Cardiac atrium fibroblast (primary cell): Measurements from ENCODE around the gene ANKDD1A. TPM values are rescaled to one million over a fixed set of nuclear protein-coding genes. Genes with fewer than 3 reads are reported as not detected.

Experiments
- total RNA-seq: library from RNA; depleted of rRNA; stranded (reverse); fragments of >200 nt; gene quantifications from 2 replicates; pipeline ENCODE4 v1.2.3, GENCODE V29; 2015

The ANKDD1A gene
- total RNA-seq, result 2.3 and 5.4 TPM in 2 replicates

DNA sequence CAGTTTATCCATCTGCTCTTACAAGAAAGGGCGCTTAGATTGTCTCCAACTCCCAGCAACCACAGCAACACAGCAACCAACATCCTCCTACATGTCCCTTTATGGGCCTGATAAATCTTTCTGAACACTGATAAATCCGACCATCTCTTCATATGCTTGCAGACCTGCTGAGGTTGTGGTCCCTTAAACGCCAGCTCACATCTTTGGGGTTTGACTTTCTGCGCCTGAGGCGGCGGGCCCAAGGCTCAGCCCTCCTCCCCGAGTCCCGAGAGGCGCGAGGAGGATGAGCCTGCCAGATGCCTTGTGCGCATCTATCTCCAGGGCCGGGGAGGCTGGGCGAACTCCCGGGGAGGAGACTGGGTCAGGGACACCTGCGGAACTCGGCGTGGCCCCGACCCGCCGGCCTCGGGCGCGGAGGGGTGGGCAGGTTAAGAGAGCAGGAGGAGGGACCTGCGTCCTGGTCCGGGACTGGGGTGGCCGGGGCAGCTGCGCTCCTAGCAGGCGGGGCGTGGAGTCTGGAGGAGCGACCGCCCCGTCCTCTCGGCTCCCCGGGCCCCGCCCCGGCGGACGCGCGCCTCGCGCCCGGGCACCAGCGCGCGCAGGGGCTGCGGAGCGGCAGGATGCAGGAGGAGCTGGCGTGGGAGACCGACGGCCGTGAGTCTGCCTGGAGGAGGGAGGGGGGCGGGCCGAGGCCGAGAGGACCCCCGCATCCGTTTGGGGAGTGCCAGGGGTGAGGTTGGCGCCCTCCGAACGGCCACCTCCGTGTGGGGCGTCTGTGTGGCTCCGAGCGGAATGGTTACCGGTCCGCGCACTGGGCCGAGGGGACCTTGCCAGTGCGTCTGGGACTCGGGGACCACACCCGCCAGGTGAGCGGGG is at the start of gene ANKDD1A:
ANKDD1A (plus strand) TSS at position 592 of the 876 bp plus-strand sequence; CDS start at position 621, 29 bp downstream.

DNA sequence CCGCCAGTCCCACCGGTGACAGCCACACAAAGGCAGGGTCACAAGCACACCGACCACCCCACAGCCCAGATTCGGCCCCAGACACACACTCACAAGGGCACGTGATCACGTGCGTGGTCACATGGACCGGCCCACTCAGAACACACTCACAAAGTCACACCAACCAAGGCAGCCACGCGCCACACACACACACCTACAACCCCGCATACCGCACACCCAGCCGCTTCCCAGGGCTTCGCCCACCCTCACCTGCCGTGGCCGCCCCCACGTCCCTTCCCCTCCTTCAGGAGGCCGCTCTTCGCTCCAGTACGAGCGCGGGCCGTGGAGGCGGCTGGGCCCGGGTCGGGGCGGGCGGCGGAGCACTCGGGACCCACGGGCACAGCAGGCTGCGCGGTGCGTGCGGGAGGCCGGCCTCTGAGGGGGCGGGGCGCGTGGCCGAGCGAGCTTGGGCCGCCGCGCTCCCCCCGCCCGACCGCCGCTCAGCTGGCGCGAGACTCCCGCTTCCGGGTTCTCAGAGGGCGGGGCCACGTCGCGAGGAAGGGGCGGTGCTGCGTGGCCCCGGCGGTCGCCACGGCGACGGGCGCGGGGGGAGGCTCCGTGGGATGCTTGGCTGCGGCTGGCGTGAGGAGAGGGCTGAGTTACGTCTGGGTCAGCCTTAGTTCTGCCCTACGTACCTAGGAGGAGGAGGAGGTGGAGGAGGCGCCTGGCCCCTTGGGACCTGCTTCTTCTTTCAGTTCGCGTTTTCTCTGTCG is 77.9 kb downstream of the ANKDD1A start, which contains the start of gene SPG21:
SPG21 (minus strand) TSS at position 499 of the 752 bp plus-strand sequence. CDS start 6,345 bp downstream, outside the sequence.

Other genes starting within 250 kb of the ANKDD1A start
- gene RBPMS2, start 136.3 kb upstream of the ANKDD1A start, total RNA-seq, result under 0.01 TPM in 1 of 2 replicates, not detected in the other
- gene PIF1, start 86.3 kb upstream of the ANKDD1A start, total RNA-seq, result 5.8 and 8.5 TPM in 2 replicates
- gene PLEKHO2, start 70.0 kb upstream of the ANKDD1A start, total RNA-seq, result 25.1 and 27.1 TPM in 2 replicates
- 45.3 and 48.9 TPM in 2 replicates for gene SPG21, start 78.0 kb downstream of the ANKDD1A start, total RNA-seq
- 19.0 and 20.9 TPM in 2 replicates for gene MTFMT, start 117.7 kb downstream of the ANKDD1A start, total RNA-seq
- gene SLC51B, start 133.5 kb downstream of the ANKDD1A start, total RNA-seq, result not detected in 2 replicates
- 3.1 and 4.2 TPM in 2 replicates for gene RASL12, start 156.1 kb downstream of the ANKDD1A start, total RNA-seq
- gene KBTBD13, start 164.8 kb downstream of the ANKDD1A start, total RNA-seq, result not detected in 2 replicates
- 0.16 and 0.36 TPM in 2 replicates for gene UBAP1L, start 203.3 kb downstream of the ANKDD1A start, total RNA-seq
- gene PDCD7, start 221.9 kb downstream of the ANKDD1A start, total RNA-seq, result 12.1 and 16.5 TPM in 2 replicates